OCI-LY1 (cell line): ENCODE data around the gene NOS1.

Experiments
- H2AFZ ChIP-seq: fragments of 200-600 bp; sonication (generic), shearing (Covaris generic); 2 replicates; pipeline ENCODE4 v1.6.0; 2014; ENCODE audit warnings: antibody characterized with exemption, mild to moderate bottlenecking, low read length
- H3F3A ChIP-seq: fragments of 200-600 bp; sonication (generic), shearing (Covaris generic); 2 replicates; pipeline ENCODE4 v1.6.0; 2014; ENCODE audit warnings: mild to moderate bottlenecking, antibody characterized with exemption, low read length, moderate library complexity; ENCODE audit not compliant: insufficient read depth
- H3K27ac ChIP-seq: fragments of 200-600 bp; sonication (generic); 2 replicates; pipeline ENCODE4 v1.5.1; 2014; ENCODE audit warnings: low read length, mixed run types, mild to moderate bottlenecking, low read depth; ENCODE audit not compliant: poor library complexity, severe bottlenecking
- H3K27me3 ChIP-seq: fragments of 200-600 bp; sonication (generic); 2 replicates; pipeline ENCODE4 v1.6.0; 2014; ENCODE audit warnings: antibody characterized with exemption, mild to moderate bottlenecking, low read length, moderate library complexity; ENCODE audit not compliant: insufficient read depth
- H3K36me3 ChIP-seq: fragments of 200-600 bp; sonication (generic); 2 replicates; pipeline ENCODE4 v1.6.1; 2014; ENCODE audit warnings: mild to moderate bottlenecking, antibody characterized with exemption, low read length, moderate library complexity, mixed read lengths; ENCODE audit not compliant: insufficient read depth
- H3K4me1 ChIP-seq: fragments of 200-600 bp; sonication (generic); 2 replicates; pipeline ENCODE4 v1.5.1; 2014; ENCODE audit warnings: mild to moderate bottlenecking, low read length, moderate library complexity; ENCODE audit not compliant: insufficient read depth, severe bottlenecking
- H3K4me2 ChIP-seq: fragments of 200-600 bp; sonication (generic), shearing (Covaris generic); 2 replicates; pipeline ENCODE4 v1.6.1; 2014; ENCODE audit warnings: low read length
- H3K4me3 ChIP-seq: fragments of 200-600 bp; sonication (generic); 2 replicates; pipeline ENCODE4 v1.5.1; 2014; ENCODE audit warnings: low read length, low read depth, mild to moderate bottlenecking, mixed read lengths; ENCODE audit not compliant: poor library complexity, severe bottlenecking
- H3K79me2 ChIP-seq: fragments of 200-600 bp; shearing (Covaris generic); 2 replicates; pipeline ENCODE4 v1.6.1; 2016; ENCODE audit warnings: mixed run types, low read length, mixed read lengths; ENCODE audit not compliant: insufficient read depth
- H3K9ac ChIP-seq: fragments of 200-600 bp; sonication (generic), shearing (Covaris generic); 2 replicates; pipeline ENCODE4 v1.6.1; 2014; ENCODE audit warnings: mild to moderate bottlenecking, low read length, mixed read lengths
- H3K9me2 ChIP-seq: fragments of 200-600 bp; sonication (generic), shearing (Covaris generic); 2 replicates; pipeline ENCODE4 v1.6.1; 2014; ENCODE audit warnings: low read depth, mild to moderate bottlenecking, low read length, mixed read lengths
- H3K9me3 ChIP-seq: fragments of 200-600 bp; shearing (Covaris generic); 2 replicates; pipeline ENCODE4 v1.6.1; 2014; ENCODE audit warnings: low read length, mixed read lengths
- H4K20me1 ChIP-seq: fragments of 200-600 bp; sonication (generic), shearing (Covaris generic); 2 replicates; pipeline ENCODE4 v1.6.0; 2016; ENCODE audit warnings: mild to moderate bottlenecking, low read length; ENCODE audit not compliant: insufficient read depth
- EZH2 ChIP-seq: fragments of 200-600 bp; sonication (generic), shearing (Covaris generic); IDR thresholded peaks from 2 replicates; pipeline ENCODE4 v1.8.0; 2017; ENCODE audit warnings: borderline replicate concordance, mixed run types, mild to moderate bottlenecking, antibody characterized with exemption, low read length, moderate library complexity, mixed read lengths
- TF ChIP-seq, protein P1 (sequence below): fragments of 200-600 bp; sonication (generic), shearing (Covaris generic); IDR thresholded peaks from 2 replicates; pipeline ENCODE4 v1.5.1; 2017; ENCODE audit warnings: mild to moderate bottlenecking, antibody characterized with exemption, low read length, moderate library complexity, mixed read lengths

NOS1 gene

DNA sequence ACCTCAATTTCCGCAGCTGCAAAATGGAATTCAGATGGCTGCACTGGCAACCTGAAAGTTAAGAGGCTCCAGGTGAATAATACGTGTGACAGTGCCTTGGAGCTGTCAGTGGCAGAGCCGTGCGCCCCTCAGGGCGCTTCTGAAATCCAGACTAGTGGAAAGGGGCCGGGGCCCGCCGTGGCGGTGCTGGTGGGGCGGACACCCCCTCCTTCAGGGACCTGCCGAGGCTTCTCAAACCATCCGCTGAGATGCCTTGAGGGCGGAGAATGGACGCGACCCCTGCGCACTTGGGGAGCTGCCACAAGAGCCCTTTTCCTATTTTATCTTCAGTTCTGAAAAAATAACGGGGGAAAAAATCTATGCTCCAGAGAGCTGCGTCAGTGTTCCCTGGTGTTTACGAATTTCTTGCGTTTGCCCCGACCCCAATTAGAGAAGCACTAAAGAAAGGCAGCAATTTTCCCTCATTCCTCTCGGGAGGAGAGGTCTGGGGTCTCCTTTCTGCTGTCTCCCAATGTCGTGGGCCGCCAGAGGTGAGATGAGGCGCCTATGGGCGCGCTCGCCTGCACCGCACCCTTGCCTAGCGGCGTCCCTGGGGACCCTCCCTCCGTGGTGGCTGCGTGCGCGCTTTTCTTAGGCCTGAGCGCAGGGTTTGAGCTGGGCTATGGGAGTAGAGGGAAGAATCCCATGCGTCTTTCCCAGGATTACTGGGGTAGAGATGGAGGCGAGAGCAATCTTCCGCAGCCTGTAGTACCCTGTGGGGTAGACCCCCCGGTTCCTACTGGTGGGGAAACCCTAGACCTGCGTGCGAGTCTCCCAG is 2.2 kb downstream of the NOS1 start:
- H4K20me1 ChIP-seq, result no peaks in the 10 kb centered on the region
- H3K36me3 ChIP-seq, result no peaks in the 10 kb centered on the region
- no peaks in the 10 kb centered on the region for H3F3A ChIP-seq
- H3K4me3 ChIP-seq, result no peak overlapping the region
- H3K4me1 ChIP-seq, result no peaks in the 10 kb centered on the region
- H3K9me2 ChIP-seq, result no peaks in the 10 kb centered on the region
- no peak overlapping the region for H3K9ac ChIP-seq
- no peaks in the 10 kb centered on the region for H3K79me2 ChIP-seq
- H3K27me3 ChIP-seq, result no peaks in the 10 kb centered on the region
- H2AFZ ChIP-seq, result no peak overlapping the region
- TF ChIP-seq EZH2, result no peak
- TF ChIP-seq, protein P1, sequence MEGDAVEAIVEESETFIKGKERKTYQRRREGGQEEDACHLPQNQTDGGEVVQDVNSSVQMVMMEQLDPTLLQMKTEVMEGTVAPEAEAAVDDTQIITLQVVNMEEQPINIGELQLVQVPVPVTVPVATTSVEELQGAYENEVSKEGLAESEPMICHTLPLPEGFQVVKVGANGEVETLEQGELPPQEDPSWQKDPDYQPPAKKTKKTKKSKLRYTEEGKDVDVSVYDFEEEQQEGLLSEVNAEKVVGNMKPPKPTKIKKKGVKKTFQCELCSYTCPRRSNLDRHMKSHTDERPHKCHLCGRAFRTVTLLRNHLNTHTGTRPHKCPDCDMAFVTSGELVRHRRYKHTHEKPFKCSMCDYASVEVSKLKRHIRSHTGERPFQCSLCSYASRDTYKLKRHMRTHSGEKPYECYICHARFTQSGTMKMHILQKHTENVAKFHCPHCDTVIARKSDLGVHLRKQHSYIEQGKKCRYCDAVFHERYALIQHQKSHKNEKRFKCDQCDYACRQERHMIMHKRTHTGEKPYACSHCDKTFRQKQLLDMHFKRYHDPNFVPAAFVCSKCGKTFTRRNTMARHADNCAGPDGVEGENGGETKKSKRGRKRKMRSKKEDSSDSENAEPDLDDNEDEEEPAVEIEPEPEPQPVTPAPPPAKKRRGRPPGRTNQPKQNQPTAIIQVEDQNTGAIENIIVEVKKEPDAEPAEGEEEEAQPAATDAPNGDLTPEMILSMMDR, result no peak
- H3K27ac ChIP-seq, result no peak overlapping the region
- H3K4me2 ChIP-seq, result no peak overlapping the region
- H3K9me3 ChIP-seq, result no peaks in the 10 kb centered on the region

DNA sequence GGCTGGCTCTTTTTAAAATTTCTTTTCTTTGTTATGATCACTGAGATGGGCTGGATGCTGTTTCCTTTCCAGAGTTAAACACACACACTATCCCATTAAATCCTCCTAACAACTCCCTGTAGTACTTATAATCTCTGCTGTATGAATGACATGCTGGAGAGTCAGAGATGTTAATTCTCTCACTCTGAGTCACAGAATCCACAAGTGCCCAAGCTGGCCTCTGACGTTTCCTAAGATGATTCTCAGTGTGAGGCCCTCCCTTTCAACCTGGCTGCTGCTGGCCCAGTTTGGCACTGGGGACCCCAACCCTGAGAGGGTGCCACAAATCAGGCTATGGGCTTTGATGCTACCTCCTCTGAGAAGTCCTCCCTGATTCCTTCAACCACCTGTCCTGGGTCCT is 5.4 kb downstream of the NOS1 start:
- TF ChIP-seq, protein P1, result no peak
- no peak for TF ChIP-seq EZH2
- H3K9me2 ChIP-seq, result no peaks in the 10 kb centered on the region
- H3K27me3 ChIP-seq, result no peaks in the 10 kb centered on the region
- H3K79me2 ChIP-seq, result no peaks in the 10 kb centered on the region
- no peak overlapping the region for H3K27ac ChIP-seq
- no peak overlapping the region for H3K9ac ChIP-seq
- no peak overlapping the region for H3K4me2 ChIP-seq
- no peaks in the 10 kb centered on the region for H4K20me1 ChIP-seq
- no peaks in the 10 kb centered on the region for H3F3A ChIP-seq
- no peak overlapping the region for H2AFZ ChIP-seq
- no peaks in the 10 kb centered on the region for H3K9me3 ChIP-seq
- H3K4me3 ChIP-seq, result no peak overlapping the region
- H3K4me1 ChIP-seq, result no peaks in the 10 kb centered on the region
- H3K36me3 ChIP-seq, result no peaks in the 10 kb centered on the region

DNA sequence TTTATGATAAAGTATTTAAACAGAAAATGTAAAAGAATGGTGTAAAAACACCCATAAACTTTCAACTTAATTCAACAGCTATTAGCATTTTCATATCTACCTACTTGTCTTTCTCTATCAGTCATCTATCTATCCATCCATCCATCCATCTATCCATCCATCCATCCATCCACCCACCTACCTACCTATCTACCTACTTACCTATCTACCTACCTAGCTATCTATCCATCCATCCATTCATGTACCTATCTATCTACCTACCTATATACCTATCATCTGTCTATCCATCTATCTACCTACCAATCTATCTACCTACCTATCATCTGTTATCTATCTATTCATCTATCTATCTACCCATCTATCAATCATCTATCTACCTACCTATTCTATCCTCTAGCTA is 8.5 kb downstream of the NOS1 start:
- Histone ChIP-seq H3F3A (no peaks in the 10 kb centered on the region), H3K9me3 (no peaks in the 10 kb centered on the region), H3K36me3 (no peaks in the 10 kb centered on the region), H2AFZ (no peak overlapping the region), H3K27me3 (no peaks in the 10 kb centered on the region), H4K20me1 (no peaks in the 10 kb centered on the region), H3K9ac (no peak overlapping the region), H3K4me2 (no peak overlapping the region), H3K79me2 (no peaks in the 10 kb centered on the region), H3K27ac (no peak overlapping the region), H3K4me1 (no peaks in the 10 kb centered on the region), H3K4me3 (no peak overlapping the region), H3K9me2 (no peaks in the 10 kb centered on the region)
- TF ChIP-seq, protein P1, result no peak
- no peak for TF ChIP-seq EZH2
